PC-9 (cell line): Measurements from ENCODE around the gene FLAD1. TPM values are rescaled to one million over a fixed set of nuclear protein-coding genes. Genes with fewer than 3 reads are reported as not detected.
"Not testable (repeated sequence)": the region's sequence is repeated elsewhere in the genome, so short reads cannot be mapped to it uniquely, and the experiment has no call there.

Experiments
- BruUV-seq: library from RNA; stranded (reverse); fragments of 400-500 nt; replicated peaks from 2 replicates; lab custom pipeline; 2021; lab: Mats Ljungman, UMichigan
- CTCF ChIA-PET: fragments of 300-600 bp; sonication (Branson Sonifier 250); formaldehyde crosslinking; loops from one replicate; lab custom pipeline; 2022; ENCODE audit warnings: antibody characterized with exemption; lab: Charles Lee
- POLR2A ChIA-PET: fragments of 300-600 bp; sonication (Branson Sonifier 250); formaldehyde crosslinking; loops from one replicate; lab custom pipeline; 2022; ENCODE audit warnings: antibody characterized with exemption; ENCODE audit not compliant: unreplicated experiment; lab: Charles Lee
- DNase-seq, 2 experiments: peaks; one replicate each; pipeline versions ENCODE4 v3.0.0 to v3.0.0-alpha.2; 2015 to 2022; ENCODE audit warnings: mixed read lengths in 1 of 2
- H2AFZ ChIP-seq: fragments of 200-600 bp; sonication (generic); 2 replicates; pipeline ENCODE4 v1.8.1; 2017; ENCODE audit warnings: antibody characterized with exemption
- H3F3A ChIP-seq: fragments of 200-600 bp; sonication (generic); 2 replicates; pipeline ENCODE4 v1.8.1; 2017; ENCODE audit warnings: antibody characterized with exemption, mild to moderate bottlenecking, low read depth; ENCODE audit not compliant: insufficient read depth
- H3K27ac ChIP-seq: fragments of 200-600 bp; sonication (generic); 2 replicates; pipeline ENCODE4 v1.6.1; 2016; ENCODE audit warnings: mixed run types
- H3K27me3 ChIP-seq: fragments of 200-600 bp; sonication (generic); 2 replicates; pipeline ENCODE4 v1.6.1; 2016; ENCODE audit warnings: low read depth, mixed run types; ENCODE audit not compliant: insufficient read depth
- H3K36me3 ChIP-seq: fragments of 200-600 bp; sonication (generic); 2 replicates; pipeline ENCODE4 v1.6.1; 2016; ENCODE audit warnings: low read depth, mixed run types
- H3K4me1 ChIP-seq: fragments of 200-600 bp; sonication (generic); replicated peaks from 2 replicates; pipeline ENCODE4 v1.6.1; 2016; ENCODE audit warnings: mixed run types; ENCODE audit not compliant: insufficient read depth
- H3K4me2 ChIP-seq: fragments of 200-600 bp; sonication (generic); 2 replicates; pipeline ENCODE4 v1.6.1; 2017; ENCODE audit warnings: mixed run types
- H3K4me3 ChIP-seq: fragments of 200-600 bp; sonication (generic); 2 replicates; pipeline ENCODE4 v1.6.1; 2016; ENCODE audit warnings: mixed run types
- H3K79me2 ChIP-seq: fragments of 200-600 bp; sonication (generic); 2 replicates; pipeline ENCODE4 v1.6.1; 2017; ENCODE audit warnings: low read depth, mixed run types
- H3K9me2 ChIP-seq: fragments of 200-600 bp; sonication (generic); 2 replicates; pipeline ENCODE4 v1.8.1; 2017; ENCODE audit warnings: mild to moderate bottlenecking; ENCODE audit not compliant: insufficient read depth
- H3K9me3 ChIP-seq: fragments of 200-600 bp; sonication (generic); 2 replicates; pipeline ENCODE4 v1.8.1; 2016; ENCODE audit warnings: low read depth; ENCODE audit not compliant: insufficient read depth
- H4K20me1 ChIP-seq: fragments of 200-600 bp; sonication (generic); 2 replicates; pipeline ENCODE4 v1.8.1; 2017; ENCODE audit not compliant: insufficient read depth
- EZH2 ChIP-seq: fragments of 200-600 bp; sonication (generic); IDR thresholded peaks from 2 replicates; pipeline ENCODE4 v1.8.0; 2017; ENCODE audit warnings: antibody characterized with exemption, low read depth
- intact Hi-C: fragments of 100-400 bp; cut with micrococcal nuclease; formaldehyde crosslinking; loops from one replicate; pipeline ENCODE4 v1.10.0; 2022; ENCODE audit not compliant: unreplicated experiment
- total RNA-seq: library from RNA; stranded (reverse); gene quantifications from 2 replicates; pipeline ENCODE4 v1.2.3, GENCODE V29; 2021
- TF ChIP-seq, protein P1 (sequence below): fragments of 200-600 bp; sonication (generic); conservative IDR thresholded peaks from 2 replicates; pipeline ENCODE4 v1.6.1; 2017; ENCODE audit warnings: mixed run types, antibody characterized with exemption, mild to moderate bottlenecking, moderate library complexity

FLAD1 gene
- total RNA-seq, 1 experiment from 2014 or later: 54.2 TPM

DNA sequence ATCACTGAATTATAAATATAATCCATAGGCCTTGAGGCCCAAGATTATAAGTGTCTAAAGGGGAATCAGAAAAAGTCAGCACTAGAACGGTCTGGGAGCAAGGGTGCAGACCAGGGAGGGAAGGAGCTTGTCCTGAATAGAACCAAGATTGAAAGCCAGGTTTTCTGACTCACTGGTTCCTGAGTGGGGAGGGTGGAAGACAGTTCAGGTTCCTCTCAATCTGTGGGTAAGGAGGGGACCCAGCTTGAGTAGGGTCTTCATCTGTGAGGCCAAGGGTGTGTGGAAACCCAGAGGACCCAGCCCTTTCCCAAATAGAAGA lies 11.1 kb downstream of the FLAD1 start:
- intact Hi-C loops: no loop called here
- no peak for DNase-seq
- H3K36me3 ChIP-seq: no peaks in the 10 kb centered on the region
- H3F3A ChIP-seq: peaks cover 48% of the 10 kb centered on the region
- ChIA-PET CTCF (interaction anchor here (0.6 to 0.7 kb wide), 3 partner anchors 22 to 44 kb away, joined by 3 to 4 read pairs (median 3); no protein-coding TSS in a partner anchor), POLR2A (interaction anchor here (0.7 to 1.1 kb wide), 4 partner anchors 8 to 62 kb away, joined by 3 to 6 read pairs (median 4); partner anchors contain the start of gene FLAD1)
- no peaks in the 10 kb centered on the region for H3K27me3 ChIP-seq
- H3K9me2 ChIP-seq: no peaks in the 10 kb centered on the region
- H2AFZ ChIP-seq: no peak overlapping the region
- H3K4me2 ChIP-seq: no peak overlapping the region
- H3K79me2 ChIP-seq: no peaks in the 10 kb centered on the region; the same call in 1 of the 2 replicates
- peak overlapping the region; percentile 20 for H3K27ac ChIP-seq
- H3K4me1 ChIP-seq: peaks cover 19% of the 10 kb centered on the region; the same call in 1 of the 2 replicates
- no peak for TF ChIP-seq EZH2
- TF ChIP-seq, protein P1, sequence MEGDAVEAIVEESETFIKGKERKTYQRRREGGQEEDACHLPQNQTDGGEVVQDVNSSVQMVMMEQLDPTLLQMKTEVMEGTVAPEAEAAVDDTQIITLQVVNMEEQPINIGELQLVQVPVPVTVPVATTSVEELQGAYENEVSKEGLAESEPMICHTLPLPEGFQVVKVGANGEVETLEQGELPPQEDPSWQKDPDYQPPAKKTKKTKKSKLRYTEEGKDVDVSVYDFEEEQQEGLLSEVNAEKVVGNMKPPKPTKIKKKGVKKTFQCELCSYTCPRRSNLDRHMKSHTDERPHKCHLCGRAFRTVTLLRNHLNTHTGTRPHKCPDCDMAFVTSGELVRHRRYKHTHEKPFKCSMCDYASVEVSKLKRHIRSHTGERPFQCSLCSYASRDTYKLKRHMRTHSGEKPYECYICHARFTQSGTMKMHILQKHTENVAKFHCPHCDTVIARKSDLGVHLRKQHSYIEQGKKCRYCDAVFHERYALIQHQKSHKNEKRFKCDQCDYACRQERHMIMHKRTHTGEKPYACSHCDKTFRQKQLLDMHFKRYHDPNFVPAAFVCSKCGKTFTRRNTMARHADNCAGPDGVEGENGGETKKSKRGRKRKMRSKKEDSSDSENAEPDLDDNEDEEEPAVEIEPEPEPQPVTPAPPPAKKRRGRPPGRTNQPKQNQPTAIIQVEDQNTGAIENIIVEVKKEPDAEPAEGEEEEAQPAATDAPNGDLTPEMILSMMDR: no peak
- no TSS peak for BruUV-seq
- no peaks in the 10 kb centered on the region for H3K9me3 ChIP-seq
- H3K4me3 ChIP-seq: no peak overlapping the region
- no peaks in the 10 kb centered on the region for H4K20me1 ChIP-seq

DNA sequence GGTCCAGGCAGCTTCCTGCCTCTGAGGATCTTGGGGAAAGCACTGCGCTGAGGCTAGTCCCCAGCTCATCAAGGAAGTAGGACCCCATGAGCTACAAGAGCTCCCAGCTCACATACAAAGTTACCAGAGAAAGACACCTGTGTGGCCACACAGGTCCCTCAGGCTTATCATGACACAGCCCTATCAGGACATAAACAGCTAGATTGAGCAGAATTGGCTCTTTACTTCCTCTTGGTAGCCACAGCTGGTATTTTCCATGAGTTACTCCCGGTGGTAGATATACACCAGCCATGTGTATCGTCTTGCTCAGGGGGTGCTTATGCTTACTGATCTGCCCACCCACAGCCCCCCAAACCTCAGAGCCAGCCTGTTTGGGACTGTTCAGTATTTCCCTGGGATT lies 11.4 kb downstream of the FLAD1 start:
- DNase-seq: no peak
- Histone ChIP-seq H3K4me2 (no peak overlapping the region), H3K79me2 (peaks cover under 1% of the 10 kb centered on the region; the same call in 1 of the 2 replicates), H3K4me3 (no peak overlapping the region), H3K27ac (peak overlapping the region; percentile 30), H3K4me1 (peaks cover 21% of the 10 kb centered on the region; the same call in 1 of the 2 replicates), H3K9me2 (no peaks in the 10 kb centered on the region), H4K20me1 (no peaks in the 10 kb centered on the region), H3K27me3 (no peaks in the 10 kb centered on the region), H2AFZ (no peak overlapping the region), H3K36me3 (no peaks in the 10 kb centered on the region), H3F3A (peaks cover 46% of the 10 kb centered on the region), H3K9me3 (no peaks in the 10 kb centered on the region)
- intact Hi-C loops: no loop called here
- ChIA-PET CTCF (interaction anchor here (0.6 to 0.7 kb wide), 3 partner anchors 18 to 25 kb away, joined by 3 to 6 read pairs (median 4); no protein-coding TSS in a partner anchor), POLR2A (interaction anchor here (0.5 to 1.1 kb wide), 5 partner anchors 8 to 88 kb away, joined by 3 to 14 read pairs (median 5); partner anchors contain the start of gene FLAD1)
- TF ChIP-seq, protein P1: no peak
- TF ChIP-seq EZH2: no peak
- BruUV-seq: TSS peak; percentile 8

GRCh38 chr1:154995301-154995983 lies 12.3 kb downstream of the FLAD1 start:
- H4K20me1 ChIP-seq, H3K4me3 ChIP-seq, H3K27me3 ChIP-seq, H3K9me2 ChIP-seq, H3K79me2 ChIP-seq, H2AFZ ChIP-seq, BruUV-seq, H3K9me3 ChIP-seq, H3K4me2 ChIP-seq, intact Hi-C loops, H3K36me3 ChIP-seq: not testable (repeated sequence)
- TF ChIP-seq, protein P1: peak; percentile 48; the same call in 1 of the 2 replicates
- peak; percentile 60 to 77 for DNase-seq
- Histone ChIP-seq H3F3A (peaks cover 46% of the 10 kb centered on the region), H3K4me1 (peaks cover 28% of the 10 kb centered on the region), H3K27ac (peak overlapping the region; percentile 30; the same call in 1 of the 2 replicates)
- POLR2A ChIA-PET: interaction anchor here (0.7 kb wide), 2 partner anchors 16 to 22 kb away, joined by 3 to 8 read pairs; no protein-coding TSS in a partner anchor
- CTCF ChIA-PET: interaction anchor here (0.6 to 0.7 kb wide), 3 partner anchors 19 to 87 kb away, joined by 4 to 7 read pairs (median 6); no protein-coding TSS in a partner anchor
